Panc1 (cell line): ENCODE data around the gene RAPSN. TPM values are rescaled to one million over a fixed set of nuclear protein-coding genes. Genes with fewer than 3 reads are reported as not detected.

ENCODE experiments used
- ATAC-seq: fragments of 200-7000 bp; cut with Tn5 transposase; 2 replicates; pipeline ENCODE4 v1.9.1; 2020; ENCODE audit warnings: mild to moderate bottlenecking, moderate library complexity
- BruUV-seq: library from RNA; stranded (reverse); fragments of 400-500 nt; replicated peaks from 2 replicates; lab custom pipeline; 2021; lab: Mats Ljungman, UMichigan
- CTCF ChIA-PET: fragments of 300-600 bp; sonication (Branson Sonifier 250); formaldehyde crosslinking; loops from one replicate; lab custom pipeline; 2022; ENCODE audit warnings: antibody characterized with exemption; lab: Charles Lee
- POLR2A ChIA-PET: fragments of 300-600 bp; sonication (Branson Sonifier 250); formaldehyde crosslinking; loops from one replicate; lab custom pipeline; 2022; ENCODE audit warnings: antibody characterized with exemption; lab: Charles Lee
- DNase-seq: peaks from one replicate; pipeline ENCODE4 v3.0.0-alpha.2; 2010; ENCODE audit warnings: low read depth, low spot score
- H3K27ac ChIP-seq: 2 replicates; pipeline ENCODE4 v1.5.1; 2011; ENCODE audit warnings: mild to moderate bottlenecking, low read length, inconsistent platforms
- H3K27me3 ChIP-seq: fragments of 200-500 bp; sonication (Bioruptor generic); 2 replicates; pipeline ENCODE4 v1.6.0; 2014; ENCODE audit warnings: low read length, inconsistent platforms; ENCODE audit not compliant: control insufficient read depth, insufficient read depth
- H3K36me3 ChIP-seq: fragments of 200-500 bp; sonication (Bioruptor generic); 2 replicates; pipeline ENCODE4 v1.5.1; 2014; ENCODE audit warnings: inconsistent platforms, mild to moderate bottlenecking, low read length, moderate library complexity; ENCODE audit not compliant: control insufficient read depth, insufficient read depth
- H3K4me1 ChIP-seq: 2 replicates; pipeline ENCODE4 v1.5.1; 2011; ENCODE audit warnings: inconsistent platforms, mild to moderate bottlenecking, low read length, moderate library complexity; ENCODE audit not compliant: control insufficient read depth, insufficient read depth
- H3K4me3 ChIP-seq, 2 experiments: 2 replicates each; pipeline ENCODE4 v1.5.1; 2011 to 2012; ENCODE audit warnings: low read depth in 2 of 2, low read length in 2 of 2, mild to moderate bottlenecking in 2 of 2, inconsistent platforms in 1 of 2, moderate library complexity in 1 of 2
- H3K9me3 ChIP-seq: fragments of 200-500 bp; sonication (Bioruptor generic); 2 replicates; pipeline ENCODE4 v1.5.1; 2014; ENCODE audit warnings: low read depth, mild to moderate bottlenecking, inconsistent platforms, low read length, moderate library complexity; ENCODE audit not compliant: control insufficient read depth, insufficient read depth
- CTCF ChIP-seq: fragments of 450-650 bp; IDR thresholded peaks from 2 replicates; pipeline ENCODE4 v1.5.1; 2017; ENCODE audit warnings: mild to moderate bottlenecking
- POLR2AphosphoS5 ChIP-seq: IDR thresholded peaks from 2 replicates; pipeline ENCODE4 v1.6.1; 2012; ENCODE audit warnings: mild to moderate bottlenecking, low read depth, low read length, moderate library complexity
- REST ChIP-seq, 2 experiments: IDR thresholded peaks; 2 replicates each; pipeline ENCODE4 v1.6.1; 2011 to 2012; ENCODE audit warnings: low read depth in 2 of 2, control low read depth in 1 of 2, low read length in 1 of 2, mild to moderate bottlenecking in 1 of 2, moderate library complexity in 1 of 2; ENCODE audit not compliant: insufficient read depth in 1 of 2
- SIN3A ChIP-seq: IDR thresholded peaks from 2 replicates; pipeline ENCODE4 v1.6.1; 2012; ENCODE audit warnings: low read depth, mild to moderate bottlenecking, low read length, moderate library complexity, borderline replicate concordance; ENCODE audit not compliant: insufficient read depth
- TCF7L2 ChIP-seq: IDR thresholded peaks from 2 replicates; pipeline ENCODE4 v1.6.1; 2011; ENCODE audit warnings: mild to moderate bottlenecking, low read depth, low read length, inconsistent platforms
- in situ Hi-C: cut with HindIII; loops from 2 replicates; pipeline ENCODE4 v1.10.0; 2016; ENCODE audit warnings: low sequenced_read_pairs, low pct_unique_long_range_greater_than_20kb
- intact Hi-C: fragments of 100-400 bp; cut with micrococcal nuclease; formaldehyde crosslinking; loops from one replicate; pipeline ENCODE4 v1.10.0; 2022; ENCODE audit not compliant: unreplicated experiment
- total RNA-seq: library from RNA; stranded (reverse); gene quantifications from one replicate; pipeline ENCODE4 v1.2.1, GENCODE V29; 2021; ENCODE audit not compliant: unreplicated experiment

Gene RAPSN
- total RNA-seq, 1 experiment from 2014 or later, result 1.8 TPM

DNA sequence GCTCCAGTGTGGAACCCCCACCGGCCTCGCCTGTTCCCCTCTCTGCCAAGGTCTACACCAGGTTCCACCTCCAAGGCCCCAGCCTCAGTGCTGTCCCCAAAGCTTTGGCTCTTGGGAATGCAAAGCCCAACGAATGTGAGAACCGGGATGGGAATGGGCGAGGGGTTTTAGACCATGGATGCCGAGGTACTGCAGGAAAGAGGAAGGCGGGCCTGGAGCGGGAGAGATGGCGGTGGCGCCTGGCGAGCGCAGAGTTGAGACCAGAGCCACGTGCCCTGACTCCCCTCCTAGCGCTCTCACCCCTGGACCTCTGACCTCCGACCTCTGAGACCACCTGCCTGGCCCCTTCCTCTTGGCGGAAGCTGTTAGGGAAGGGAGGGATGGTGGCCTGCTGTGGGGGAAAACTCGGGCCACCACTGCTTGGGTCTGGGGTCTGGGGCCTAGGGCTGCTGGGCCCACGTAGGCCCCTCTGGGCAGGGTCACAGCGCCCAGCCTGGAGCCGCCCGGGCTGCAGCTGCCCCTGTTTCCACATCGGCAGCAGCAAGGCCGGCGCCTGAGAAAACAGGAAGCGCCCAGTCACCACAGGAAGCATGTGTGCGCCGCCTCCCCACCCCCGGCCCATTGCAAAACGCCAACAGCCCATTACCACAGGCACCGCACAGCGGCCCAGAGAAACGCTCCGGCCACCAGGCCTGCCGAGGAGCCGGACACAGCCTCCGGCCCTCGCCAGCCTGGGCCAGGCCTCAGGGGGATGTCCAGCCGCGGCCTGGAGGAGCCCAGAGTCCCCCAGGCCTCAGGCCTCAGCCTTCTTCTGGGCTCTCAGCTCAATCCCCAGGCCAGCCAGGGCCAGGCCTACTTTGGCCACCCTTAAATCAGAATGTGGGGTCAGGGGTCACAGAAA is 54.4 kb downstream of the RAPSN start:
- intact Hi-C loops, result no loop called here
- CTCF ChIA-PET, result no interaction called here
- no peaks in the 10 kb centered on the region; the same call in 1 of the 2 replicates for H3K4me1 ChIP-seq
- no peaks in the 10 kb centered on the region for H3K27me3 ChIP-seq
- in situ Hi-C loops, result no loop called here
- no peaks in the 10 kb centered on the region for H3K9me3 ChIP-seq
- DNase-seq (no peak), ATAC-seq (0 out of 2 replicates have a peak, but pooled peaks have one; percentile 10)
- no TSS peak for BruUV-seq
- no peak overlapping the region for H3K27ac ChIP-seq
- TF ChIP-seq SIN3A, result no peak
- TF ChIP-seq REST (IDR thresholded peaks at IDR 0.05; ENCODE audit: insufficient read depth in 1 of 2, low read depth in 2 of 2, low read length in 1 of 2), result no peak
- no peak for TF ChIP-seq CTCF
- no peak for TF ChIP-seq TCF7L2
- TF ChIP-seq POLR2AphosphoS5, result no peak
- H3K36me3 ChIP-seq, result no peaks in the 10 kb centered on the region
- POLR2A ChIA-PET, result no interaction called here
- no peak overlapping the region for H3K4me3 ChIP-seq

DNA sequence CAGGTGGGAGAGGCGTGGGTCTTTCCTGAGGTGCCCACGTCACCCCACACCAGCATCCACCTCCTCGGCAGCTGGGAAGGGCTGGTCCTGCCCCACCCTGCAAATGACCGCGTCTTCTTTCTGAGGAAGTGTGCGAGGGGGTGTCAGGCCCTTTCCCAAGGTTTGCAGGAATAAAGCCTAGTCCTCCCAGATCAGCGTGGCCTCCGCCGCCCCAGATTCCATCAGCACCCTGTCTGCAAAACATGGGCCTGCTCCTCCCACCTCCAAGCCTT is 55.0 kb downstream of the RAPSN start:
- H3K9me3 ChIP-seq, result no peaks in the 10 kb centered on the region
- CTCF ChIA-PET, result no interaction called here
- no peak for TF ChIP-seq REST (IDR thresholded peaks at IDR 0.05; ENCODE audit: insufficient read depth in 1 of 2, low read depth in 2 of 2, low read length in 1 of 2)
- TF ChIP-seq SIN3A, result no peak
- no peak for TF ChIP-seq CTCF
- TF ChIP-seq TCF7L2, result no peak
- TF ChIP-seq POLR2AphosphoS5, result no peak
- no peaks in the 10 kb centered on the region for H3K27me3 ChIP-seq
- BruUV-seq, result no TSS peak
- DNase-seq (no peak), ATAC-seq (no peak)
- no peaks in the 10 kb centered on the region for H3K36me3 ChIP-seq
- intact Hi-C loops, result no loop called here
- no peak overlapping the region for H3K27ac ChIP-seq
- no peaks in the 10 kb centered on the region; the same call in 1 of the 2 replicates for H3K4me1 ChIP-seq
- POLR2A ChIA-PET, result no interaction called here
- in situ Hi-C loops, result no loop called here
- no peak overlapping the region for H3K4me3 ChIP-seq
